GM21381 (cell line): ENCODE data around the gene ERO1A.

Experiments used
- ATAC-seq: cut with Tn5 transposase; IDR thresholded peaks from one replicate; pipeline ENCODE4 v1.9.1; 2021; ENCODE audit warnings: mild to moderate bottlenecking, moderate library complexity; ENCODE audit not compliant: unreplicated experiment

The ERO1A gene

GRCh38 chr14:52610187-52610586 lies 85.2 kb downstream of the ERO1A start:
- no peak for ATAC-seq

- ATAC-seq: no peak
These were observed 85.8 kb downstream of the ERO1A start for GRCh38 chr14:52609445-52610044.

DNA sequence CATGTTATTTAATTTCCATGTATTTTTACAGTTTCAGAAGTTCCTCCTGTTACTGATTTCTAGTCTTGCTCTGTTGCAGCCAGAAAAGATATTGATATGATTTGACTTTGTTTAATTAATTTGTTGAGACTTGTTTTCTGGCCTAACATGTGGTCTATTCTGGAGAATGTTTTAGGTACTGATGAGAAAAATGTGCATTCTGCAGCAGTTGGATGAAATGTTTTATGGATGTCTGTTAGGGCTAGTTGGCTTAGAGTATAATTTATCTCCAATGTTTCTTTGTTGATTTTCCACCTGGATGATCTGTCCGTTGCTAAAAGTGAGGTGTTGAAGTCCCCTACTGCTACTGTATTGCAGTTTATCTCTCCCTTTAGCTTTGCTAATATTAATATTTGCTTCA lies 88.3 kb downstream of the ERO1A start:
- ATAC-seq: no peak

DNA sequence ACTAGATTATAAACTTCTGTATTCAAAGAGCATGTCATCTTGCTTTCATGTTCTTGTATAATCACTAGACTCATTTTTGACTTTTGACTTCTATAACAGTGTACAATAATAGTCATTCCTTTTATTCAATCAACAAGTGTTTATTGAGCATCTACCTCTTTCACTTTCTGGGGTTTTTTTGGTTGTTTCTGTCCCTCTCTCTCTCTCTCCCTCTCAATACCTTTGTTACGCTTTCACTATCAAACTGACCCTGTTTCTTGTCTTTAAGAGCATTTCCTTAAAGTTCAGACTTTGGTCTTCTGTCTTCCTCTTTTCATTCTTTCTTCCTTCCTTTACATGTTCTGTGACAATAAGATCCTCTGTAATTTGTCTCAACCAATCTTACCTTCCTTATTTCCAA lies 93.2 kb downstream of the ERO1A start:
- ATAC-seq: no peak

DNA sequence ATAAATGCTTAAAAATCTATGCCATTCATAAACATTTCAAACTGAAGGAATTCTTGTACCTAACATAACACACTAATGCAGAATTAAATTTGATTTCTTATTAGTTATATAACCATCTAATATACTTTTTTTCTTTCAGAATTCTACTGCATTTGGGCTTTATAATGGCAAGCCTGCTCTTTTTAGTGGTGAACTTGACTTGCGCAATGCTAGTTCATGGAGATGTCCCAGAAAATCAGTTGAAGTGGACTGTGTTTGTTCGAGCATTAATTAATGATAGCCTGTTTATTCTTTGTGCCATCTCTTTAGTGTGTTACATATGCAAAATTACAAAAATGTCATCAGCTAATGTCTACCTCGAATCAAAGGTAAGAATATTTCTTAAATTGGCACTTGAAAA lies 95.4 kb downstream of the ERO1A start:
- ATAC-seq: no peak

GRCh38 chr14:52598568-52598967 lies 96.8 kb downstream of the ERO1A start:
- ATAC-seq: no peak

- ATAC-seq: no peak
These were observed 98.5 kb downstream of the ERO1A start for GRCh38 chr14:52596861-52597260.

- no peak for ATAC-seq
These were observed 99.0 kb downstream of the ERO1A start for GRCh38 chr14:52596320-52596719.

DNA sequence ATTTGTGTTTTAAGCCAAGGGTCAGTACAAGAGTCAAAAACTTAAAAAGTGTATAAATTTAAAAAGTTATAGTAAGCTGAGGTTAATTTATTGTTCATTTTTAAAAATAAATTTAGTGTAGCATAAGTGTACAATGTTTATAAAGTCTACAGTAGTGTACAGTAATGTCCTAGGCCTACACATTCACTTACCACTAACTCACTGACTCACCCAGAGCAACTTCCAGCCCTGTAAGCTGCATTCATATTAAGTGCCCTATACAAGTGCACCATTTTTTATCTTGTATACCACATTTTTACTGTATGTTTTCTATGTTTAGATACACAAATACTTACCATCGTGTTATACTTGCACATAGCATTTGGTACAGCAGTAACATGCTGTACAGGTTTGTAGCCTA lies 105.0 kb downstream of the ERO1A start:
- no peak for ATAC-seq
